PC-3 (cell line): ENCODE data around the gene MACO1. TPM values are rescaled to one million over a fixed set of nuclear protein-coding genes. Genes with fewer than 3 reads are reported as not detected.

Experiments
- ATAC-seq: fragments of 200-7000 bp; cut with Tn5 transposase; 2 replicates; pipeline ENCODE4 v1.9.1; 2020; ENCODE audit warnings: mild to moderate bottlenecking, moderate library complexity
- BruUV-seq: library from RNA; stranded (reverse); fragments of 400-500 nt; replicated peaks from 2 replicates; lab custom pipeline; 2021; lab: Mats Ljungman, UMichigan
- CTCF ChIA-PET: fragments of 300-600 bp; sonication (Branson Sonifier 250); formaldehyde crosslinking; loops from one replicate; lab custom pipeline; 2022; ENCODE audit warnings: antibody characterized with exemption; lab: Charles Lee
- POLR2A ChIA-PET: fragments of 300-600 bp; sonication (Branson Sonifier 250); formaldehyde crosslinking; loops from one replicate; lab custom pipeline; 2022; ENCODE audit warnings: antibody characterized with exemption; ENCODE audit not compliant: unreplicated experiment; lab: Charles Lee
- DNase-seq: peaks from one replicate; pipeline ENCODE4 v3.0.0-alpha.2; 2015
- H2AFZ ChIP-seq: fragments of 300-600 bp; sonication (generic); 2 replicates; pipeline ENCODE4 v1.6.0; 2016; ENCODE audit warnings: antibody characterized with exemption, low read length
- H3F3A ChIP-seq: fragments of 300-600 bp; sonication (generic); one replicate; pipeline ENCODE4 v1.6.0; 2017; ENCODE audit warnings: antibody characterized with exemption, low read length, control low read depth, mild to moderate bottlenecking; ENCODE audit not compliant: unreplicated experiment
- H3K27ac ChIP-seq: fragments of 300-600 bp; sonication (generic); 2 replicates; pipeline ENCODE4 v1.5.1; 2016; ENCODE audit warnings: mild to moderate bottlenecking, low read length
- H3K27me3 ChIP-seq: fragments of 300-600 bp; sonication (generic); 2 replicates; pipeline ENCODE4 v1.6.1; 2016; ENCODE audit warnings: low read length, mixed read lengths
- H3K36me3 ChIP-seq: fragments of 300-600 bp; sonication (generic); 2 replicates; pipeline ENCODE4 v1.6.1; 2016; ENCODE audit warnings: low read depth, mixed run types, low read length, mixed read lengths
- H3K4me1 ChIP-seq: fragments of 300-600 bp; sonication (generic); 2 replicates; pipeline ENCODE4 v1.5.1; 2016; ENCODE audit warnings: low read length; ENCODE audit not compliant: insufficient read depth
- H3K4me2 ChIP-seq: fragments of 300-600 bp; sonication (generic); 2 replicates; pipeline ENCODE4 v1.6.0; 2016; ENCODE audit warnings: low read length
- H3K4me3 ChIP-seq: fragments of 300-600 bp; sonication (generic); 2 replicates; pipeline ENCODE4 v1.5.1; 2016; ENCODE audit warnings: mild to moderate bottlenecking, low read length, mixed read lengths
- H3K79me2 ChIP-seq: fragments of 300-600 bp; sonication (generic); 2 replicates; pipeline ENCODE4 v1.6.1; 2017; ENCODE audit warnings: low read length, mixed read lengths
- H3K9ac ChIP-seq: fragments of 300-600 bp; sonication (generic); 2 replicates; pipeline ENCODE4 v1.6.0; 2016; ENCODE audit warnings: mild to moderate bottlenecking, low read length
- H3K9me2 ChIP-seq: fragments of 300-600 bp; sonication (generic); replicated peaks from 2 replicates; pipeline ENCODE4 v1.6.1; 2016; ENCODE audit warnings: mixed run types, low read length, mixed read lengths
- H3K9me3 ChIP-seq: fragments of 300-600 bp; sonication (generic); 2 replicates; pipeline ENCODE4 v1.6.1; 2016; ENCODE audit warnings: low read length, mixed read lengths
- H4K20me1 ChIP-seq: fragments of 300-600 bp; sonication (generic); 2 replicates; pipeline ENCODE4 v1.6.1; 2016; ENCODE audit warnings: low read length, mixed read lengths
- CTCF ChIP-seq: fragments of 300-600 bp; sonication (generic); conservative IDR thresholded peaks from 2 replicates; pipeline ENCODE4 v1.5.1; 2017; ENCODE audit warnings: antibody characterized with exemption, low read depth, mild to moderate bottlenecking, low read length
- EZH2 ChIP-seq: fragments of 300-600 bp; sonication (generic); IDR thresholded peaks from one replicate; pipeline ENCODE4 v1.6.1; 2017; ENCODE audit warnings: antibody characterized with exemption, mild to moderate bottlenecking, low read length; ENCODE audit not compliant: unreplicated experiment
- EZH2phosphoT487 ChIP-seq: fragments of 300-600 bp; sonication (generic); IDR thresholded peaks from 2 replicates; pipeline ENCODE4 v1.6.1; 2018; ENCODE audit warnings: mild to moderate bottlenecking, antibody characterized with exemption, low read length, borderline replicate concordance
- intact Hi-C: fragments of 100-400 bp; cut with micrococcal nuclease; formaldehyde crosslinking; loops from 2 replicates; pipeline ENCODE4 v1.9.0; 2023
- total RNA-seq: library from RNA; depleted of rRNA; stranded (reverse); fragments of >200 nt; gene quantifications from 2 replicates; pipeline ENCODE4 v1.2.3, GENCODE V29; 2014

Gene MACO1
- total RNA-seq, 1 experiment from 2014 or later = 14.0 TPM

- no peaks in the 10 kb centered on the region for H3K9me3 ChIP-seq
- ChIA-PET POLR2A (no interaction called here), CTCF (no interaction called here)
- peaks cover 17% of the 10 kb centered on the region for H3K4me1 ChIP-seq
- H3F3A ChIP-seq = no peaks in the 10 kb centered on the region
- DNase-seq = no peak
- no peaks in the 10 kb centered on the region for H3K9me2 ChIP-seq
- no peak overlapping the region for H3K27ac ChIP-seq
- ATAC-seq = no peak
- 0 out of 2 replicates have a peak, but pooled peaks cover 19% of the 10 kb centered on the region for H3K79me2 ChIP-seq
- H3K9ac ChIP-seq = no peak overlapping the region
- H3K4me2 ChIP-seq = no peak overlapping the region
- H2AFZ ChIP-seq = no peak overlapping the region
- no peaks in the 10 kb centered on the region for H3K27me3 ChIP-seq
- intact Hi-C loops = no loop called here
- no TSS peak for BruUV-seq
- no peak overlapping the region for H3K4me3 ChIP-seq
- no peaks in the 10 kb centered on the region for H3K36me3 ChIP-seq
- TF ChIP-seq EZH2phosphoT487 (no peak), EZH2 (no peak), CTCF (no peak)
- H4K20me1 ChIP-seq = no peaks in the 10 kb centered on the region
Measured at GRCh38 chr1:25476186-25477097, 45.7 kb downstream of the MACO1 start.

DNA sequence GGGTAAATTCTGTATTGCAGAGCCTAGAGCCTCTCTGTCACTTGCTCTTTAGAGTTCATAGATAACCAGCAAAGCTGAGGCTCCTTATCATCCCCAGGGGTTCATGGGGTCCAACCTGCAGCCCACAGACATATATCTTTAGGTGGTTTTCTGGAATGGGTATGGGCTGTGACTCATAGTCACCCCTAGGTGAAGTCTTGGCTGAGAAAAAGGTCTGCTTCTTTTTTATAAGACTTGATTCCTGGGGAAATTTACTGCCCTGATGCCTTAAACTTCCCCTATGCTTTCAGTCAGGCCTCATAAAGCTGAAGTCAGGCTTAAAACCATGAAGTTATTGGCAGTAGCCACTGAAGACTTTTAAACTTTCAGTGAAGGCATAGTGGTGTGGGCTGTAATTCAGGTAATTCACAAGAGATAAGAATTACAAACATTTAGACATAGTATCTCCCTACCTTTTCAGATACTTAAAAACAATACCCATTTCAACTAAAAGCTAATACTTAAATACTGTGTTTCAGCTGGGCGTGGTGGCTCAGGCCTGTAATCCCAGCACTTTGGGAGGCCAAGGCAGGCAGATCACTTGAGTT, 46.8 kb downstream of the MACO1 start:
- Histone ChIP-seq H3K9me2 (no peaks in the 10 kb centered on the region), H3F3A (no peaks in the 10 kb centered on the region), H3K9me3 (no peaks in the 10 kb centered on the region), H3K4me2 (no peak overlapping the region), H4K20me1 (no peaks in the 10 kb centered on the region), H3K27ac (no peak overlapping the region), H3K36me3 (no peaks in the 10 kb centered on the region), H3K4me3 (no peak overlapping the region), H3K27me3 (no peaks in the 10 kb centered on the region), H3K79me2 (0 out of 2 replicates have a peak, but pooled peaks cover 19% of the 10 kb centered on the region), H3K4me1 (peaks cover 17% of the 10 kb centered on the region), H2AFZ (no peak overlapping the region), H3K9ac (no peak overlapping the region)
- BruUV-seq = no TSS peak
- no peak for TF ChIP-seq EZH2
- TF ChIP-seq EZH2phosphoT487 = no peak
- TF ChIP-seq CTCF = no peak
- intact Hi-C loops = no loop called here
- ChIA-PET POLR2A (interaction anchor here (0.5 kb wide), 1 partner anchor 9 kb away, joined by 3 read pairs; no protein-coding TSS in a partner anchor), CTCF (no interaction called here)
- peak; percentile 38 for ATAC-seq
- no peak for DNase-seq

DNA sequence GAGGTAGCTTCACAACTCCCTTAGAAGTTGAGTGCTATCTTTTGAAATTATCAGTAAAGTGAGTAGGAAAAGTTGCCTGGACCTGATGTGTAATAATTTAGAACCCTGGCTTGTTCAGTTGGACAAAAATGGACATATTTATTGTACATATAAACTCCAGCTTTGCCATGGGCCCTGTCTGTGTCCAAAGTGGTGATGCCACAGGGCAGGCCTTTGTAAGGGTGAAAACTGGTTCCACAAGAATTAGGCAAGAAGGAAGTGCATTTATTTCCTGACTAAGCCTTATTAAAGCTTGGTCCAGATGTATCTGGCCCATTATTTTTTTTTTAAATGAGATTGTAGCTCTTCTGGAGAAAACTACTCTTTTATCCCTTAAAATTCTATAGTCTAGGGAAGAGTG, 47.9 kb downstream of the MACO1 start:
- TF ChIP-seq EZH2phosphoT487 = no peak
- no peak for TF ChIP-seq CTCF
- TF ChIP-seq EZH2 = no peak
- Histone ChIP-seq H3K9me2 (no peaks in the 10 kb centered on the region), H3K4me1 (peaks cover 17% of the 10 kb centered on the region), H3K4me2 (no peak overlapping the region), H3K9ac (no peak overlapping the region), H3K36me3 (no peaks in the 10 kb centered on the region), H4K20me1 (no peaks in the 10 kb centered on the region), H3K27me3 (no peaks in the 10 kb centered on the region), H3K27ac (no peak overlapping the region), H3K4me3 (no peak overlapping the region), H3F3A (no peaks in the 10 kb centered on the region), H3K9me3 (no peaks in the 10 kb centered on the region), H3K79me2 (0 out of 2 replicates have a peak, but pooled peaks cover 19% of the 10 kb centered on the region), H2AFZ (no peak overlapping the region)
- no TSS peak for BruUV-seq
- CTCF ChIA-PET = no interaction called here
- peak; percentile 67 for ATAC-seq
- peak; percentile 78 for DNase-seq
- intact Hi-C loops = no loop called here
- POLR2A ChIA-PET = no interaction called here
